Activated CD4-positive, alpha-beta T cell treated with anti-CD3 and anti-CD28 coated beads for 4 hours (primary cell): ENCODE results near the gene TMEM87B.

Source experiments
- DNase-seq, 2 donors: peaks; one replicate each; pipeline ENCODE4 v3.0.0-alpha.2; 2020

The TMEM87B gene

DNA sequence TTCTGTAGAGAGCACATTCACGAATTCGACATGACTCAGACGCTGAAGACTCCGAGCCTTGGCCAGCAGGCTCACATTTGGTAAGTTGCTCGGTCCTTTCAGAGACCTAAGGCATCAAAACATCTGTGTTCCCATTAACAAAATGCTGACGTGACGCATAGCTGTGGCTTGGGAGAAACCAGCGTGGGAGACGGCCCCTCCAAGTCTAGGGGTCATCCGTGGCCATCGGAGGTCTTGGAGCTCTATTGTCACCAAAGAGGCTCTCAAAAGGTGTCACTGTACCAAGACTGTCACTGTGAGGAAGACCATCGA lies 98.1 kb downstream of the TMEM87B start:
- no peak for DNase-seq

DNA sequence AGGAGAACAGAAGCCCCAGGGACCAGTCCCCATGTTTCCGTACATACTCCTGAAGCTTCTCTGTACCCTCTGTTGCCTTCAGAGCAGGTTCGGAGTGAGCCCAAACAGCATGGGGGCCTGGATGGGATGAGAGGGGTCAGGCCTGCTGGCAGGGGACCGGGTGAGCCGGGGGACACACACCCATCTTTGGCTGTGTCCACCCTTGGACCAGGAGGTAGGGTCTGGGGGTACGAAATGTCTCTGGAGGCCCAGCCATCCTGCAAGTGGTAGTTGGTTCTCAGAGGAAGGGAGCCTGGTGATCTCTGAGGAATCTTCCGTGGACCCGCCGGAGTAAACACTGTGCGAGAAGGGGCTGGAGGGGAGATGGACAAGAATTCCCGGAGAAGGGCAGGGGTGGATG lies 98.4 kb downstream of the TMEM87B start:
- no peak for DNase-seq

DNA sequence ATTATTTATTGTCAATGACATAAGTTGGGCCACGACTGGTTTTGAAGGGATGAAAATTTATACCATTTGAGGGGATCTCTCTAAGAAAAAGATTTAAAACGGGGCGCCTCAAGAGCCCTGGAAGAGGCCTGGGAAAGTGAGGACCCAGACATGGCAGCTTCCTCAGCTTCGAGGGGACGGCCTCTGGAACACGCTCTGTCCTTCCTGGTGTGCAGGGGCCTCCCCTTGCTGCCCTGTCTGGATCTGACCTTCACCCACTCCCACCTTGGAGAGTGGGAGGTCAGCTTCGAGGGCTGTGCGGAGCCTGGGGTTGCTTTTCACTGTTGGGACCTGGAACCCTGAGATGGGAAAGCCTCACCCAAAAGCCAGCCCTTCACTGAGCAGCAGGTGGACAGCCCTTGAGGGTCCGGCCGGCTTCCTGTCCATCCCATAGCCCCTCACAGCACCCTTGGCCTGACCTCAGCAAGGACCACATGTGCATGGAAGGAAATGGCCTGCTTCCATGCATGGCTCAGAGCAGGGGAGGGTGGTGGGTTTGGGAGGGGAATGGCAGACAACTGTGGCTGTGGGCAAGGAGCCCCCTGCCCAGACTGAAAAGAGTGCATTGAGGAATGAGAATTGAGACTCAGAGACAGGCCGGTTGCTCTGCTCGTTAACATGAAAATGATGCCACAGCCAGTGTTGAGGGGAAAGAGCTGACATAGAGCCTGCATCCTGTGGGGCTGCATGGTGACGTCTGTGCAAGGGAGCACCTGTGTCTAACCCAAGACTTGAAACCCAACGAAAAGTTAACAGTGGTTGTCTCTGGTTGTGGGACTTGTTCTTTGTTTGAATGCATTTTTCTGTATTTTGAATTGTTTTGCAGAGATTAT lies 99.4 kb downstream of the TMEM87B start:
- DNase-seq, result peak in 1 of 2 donors; percentile 32

DNA sequence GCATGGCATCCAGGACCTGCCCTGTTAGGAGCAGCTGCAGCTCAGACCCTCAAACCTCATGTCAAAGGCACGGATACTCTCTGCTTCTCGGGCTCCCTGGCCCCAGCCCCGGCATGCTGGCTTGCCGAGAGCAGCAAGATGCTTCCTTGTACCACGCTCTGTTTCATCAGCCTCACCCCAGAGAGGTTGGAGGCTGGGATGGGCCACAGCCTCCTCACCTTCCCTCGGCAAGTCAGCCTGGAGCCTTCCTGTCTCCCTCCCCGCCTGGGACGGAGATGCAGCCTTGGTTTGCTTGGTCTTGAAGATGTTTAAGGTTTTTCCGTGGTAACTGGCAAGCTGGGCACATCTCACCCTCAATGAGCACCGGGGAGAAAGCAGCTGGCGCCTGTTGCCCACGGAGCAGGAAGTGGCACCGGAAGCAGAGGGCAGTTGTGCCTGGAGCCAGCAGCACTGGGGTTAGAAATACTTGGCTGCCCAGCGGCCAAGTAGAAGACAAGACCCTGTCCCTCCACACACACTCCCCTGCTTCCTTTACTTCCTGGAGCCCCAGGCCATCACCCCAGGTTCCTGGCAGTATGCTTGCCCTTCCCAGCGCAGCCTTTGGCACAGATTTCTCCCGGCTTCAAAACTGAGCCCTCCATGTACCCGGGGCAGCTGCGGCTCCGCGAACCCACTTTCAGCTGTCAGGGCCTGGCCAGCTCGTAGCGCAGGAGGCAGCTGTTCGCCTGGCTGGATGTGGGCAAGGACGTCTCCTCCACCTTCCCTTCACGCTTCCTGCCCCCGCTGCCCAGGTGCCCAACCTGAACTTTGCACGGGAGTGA lies 100.5 kb downstream of the TMEM87B start:
- peak; percentile 26 to 34 for DNase-seq

DNA sequence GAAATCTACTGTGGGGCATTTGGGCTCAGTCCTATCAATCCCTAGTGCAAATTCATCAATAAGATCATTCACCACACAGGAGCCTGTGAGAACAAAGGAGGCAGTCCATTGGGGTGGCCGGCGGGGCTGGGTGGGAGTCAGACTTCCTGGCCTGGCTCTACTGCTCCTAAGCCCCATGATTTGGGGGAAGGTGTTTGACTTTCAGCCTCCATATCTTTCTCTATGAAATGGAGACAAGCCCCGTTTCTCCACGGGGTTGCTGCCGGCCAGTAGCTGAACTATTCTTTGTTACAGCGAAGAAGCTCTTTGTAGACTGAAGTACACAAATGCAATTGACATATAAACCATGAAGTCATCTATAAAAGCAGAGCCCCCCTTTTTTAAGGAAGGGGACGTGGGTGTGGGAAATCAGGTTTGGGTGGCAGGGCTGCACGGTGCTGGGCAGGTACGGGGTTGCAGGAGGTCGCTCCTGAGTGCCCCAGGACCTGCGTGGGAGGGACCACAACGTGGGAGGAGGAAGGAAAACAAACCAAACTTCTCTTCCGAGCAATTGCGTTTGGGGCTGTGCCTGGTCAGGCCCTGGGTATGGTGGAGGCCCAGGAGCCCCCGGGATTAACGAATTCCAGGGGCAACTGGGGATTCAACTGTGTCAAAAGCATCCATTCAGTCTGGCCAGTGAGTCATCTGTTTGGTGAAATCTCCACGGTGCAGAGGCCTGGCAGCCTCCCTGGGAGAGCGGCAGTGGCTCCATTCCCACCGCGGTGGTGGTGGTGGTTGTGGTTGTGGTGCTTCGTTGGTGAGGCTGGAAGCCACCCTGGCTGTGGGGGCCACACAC lies 101.3 kb downstream of the TMEM87B start:
- peak; percentile 34 to 50 for DNase-seq

DNA sequence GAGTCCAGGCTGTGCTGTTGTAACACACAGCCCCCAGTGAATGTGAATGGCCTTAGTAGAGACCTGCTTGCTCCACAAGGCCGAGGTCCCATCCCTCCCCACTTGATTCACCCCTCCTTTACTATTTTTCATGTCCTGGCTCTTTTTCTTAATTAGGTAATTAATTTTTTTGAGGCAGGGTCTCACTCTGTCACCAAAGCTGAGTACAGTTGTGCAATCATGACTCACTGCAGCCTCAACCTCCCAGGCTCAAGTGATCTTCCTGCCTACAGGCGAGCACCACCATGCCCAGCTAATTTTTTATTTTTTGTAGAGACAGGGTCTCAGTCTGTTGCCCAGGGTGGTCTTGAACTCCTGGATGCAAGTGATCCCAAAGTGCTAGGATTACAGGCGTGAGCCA lies 102.4 kb downstream of the TMEM87B start:
- no peak for DNase-seq

DNA sequence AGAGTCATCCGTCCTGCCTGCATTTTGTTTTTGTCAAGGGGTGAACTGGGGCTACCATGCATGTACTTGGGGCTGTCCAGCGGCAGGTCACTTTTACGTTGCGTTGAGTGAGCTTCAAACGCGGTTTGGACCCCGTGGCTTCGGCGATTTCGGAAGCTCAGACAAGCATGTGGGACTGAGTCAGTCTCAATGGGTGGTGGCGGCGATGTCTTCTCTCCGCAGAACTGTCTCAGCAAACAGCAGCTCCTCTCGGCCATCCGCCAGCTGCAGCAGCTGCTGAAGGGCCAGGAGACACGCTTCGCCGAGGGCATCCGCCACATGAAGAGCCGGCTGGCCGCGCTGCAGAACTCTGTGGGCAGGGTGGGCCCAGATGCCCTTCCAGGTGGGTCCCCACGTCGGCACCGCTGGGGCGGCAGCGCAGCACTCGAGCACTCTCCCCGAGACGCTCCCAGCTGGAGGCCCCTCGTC lies 104.4 kb downstream of the TMEM87B start:
- DNase-seq, result no peak

DNA sequence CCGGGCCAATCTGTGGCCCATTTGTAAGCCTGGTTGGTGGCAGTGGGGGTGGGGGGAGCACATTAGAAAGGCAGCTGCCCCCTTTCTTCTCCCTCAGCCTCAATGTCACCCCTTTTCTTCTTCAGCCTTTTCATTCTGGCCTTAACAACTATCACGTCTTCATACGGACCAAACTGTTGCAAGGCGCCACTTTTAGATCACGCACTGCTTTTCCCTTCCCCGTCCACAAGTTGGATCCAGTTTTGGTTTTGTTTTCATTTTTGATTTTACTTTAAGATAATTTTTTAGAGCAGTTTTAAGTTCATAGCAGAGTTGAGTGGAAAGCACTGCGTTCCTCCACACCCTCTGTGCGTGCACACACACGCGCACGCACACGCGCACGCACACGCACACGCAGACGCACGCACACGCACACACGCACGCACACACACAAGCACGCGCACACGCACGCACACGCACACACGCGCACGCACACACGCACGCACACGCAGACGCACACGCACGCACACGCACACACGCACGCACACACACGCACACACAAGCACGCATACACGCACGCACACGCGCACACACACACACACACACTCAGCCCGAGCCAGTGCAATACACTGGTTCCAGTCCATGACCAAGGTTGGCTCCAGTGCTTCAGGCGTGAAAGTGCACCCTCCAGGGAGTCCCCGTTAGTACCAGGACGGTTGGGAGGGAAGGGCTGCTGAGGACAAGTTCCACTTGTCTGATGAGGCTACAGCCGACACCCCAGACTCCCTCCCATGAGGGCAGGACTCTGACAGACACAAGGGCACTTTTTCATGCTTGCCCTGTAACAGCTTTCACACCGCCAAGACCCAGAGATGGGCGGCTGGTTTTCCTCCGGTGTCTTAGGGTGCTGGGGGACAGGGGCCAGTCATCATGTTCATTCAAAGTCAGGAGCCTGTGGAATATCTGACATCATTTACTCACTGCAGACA lies 105.5 kb downstream of the TMEM87B start:
- no peak for DNase-seq

DNA sequence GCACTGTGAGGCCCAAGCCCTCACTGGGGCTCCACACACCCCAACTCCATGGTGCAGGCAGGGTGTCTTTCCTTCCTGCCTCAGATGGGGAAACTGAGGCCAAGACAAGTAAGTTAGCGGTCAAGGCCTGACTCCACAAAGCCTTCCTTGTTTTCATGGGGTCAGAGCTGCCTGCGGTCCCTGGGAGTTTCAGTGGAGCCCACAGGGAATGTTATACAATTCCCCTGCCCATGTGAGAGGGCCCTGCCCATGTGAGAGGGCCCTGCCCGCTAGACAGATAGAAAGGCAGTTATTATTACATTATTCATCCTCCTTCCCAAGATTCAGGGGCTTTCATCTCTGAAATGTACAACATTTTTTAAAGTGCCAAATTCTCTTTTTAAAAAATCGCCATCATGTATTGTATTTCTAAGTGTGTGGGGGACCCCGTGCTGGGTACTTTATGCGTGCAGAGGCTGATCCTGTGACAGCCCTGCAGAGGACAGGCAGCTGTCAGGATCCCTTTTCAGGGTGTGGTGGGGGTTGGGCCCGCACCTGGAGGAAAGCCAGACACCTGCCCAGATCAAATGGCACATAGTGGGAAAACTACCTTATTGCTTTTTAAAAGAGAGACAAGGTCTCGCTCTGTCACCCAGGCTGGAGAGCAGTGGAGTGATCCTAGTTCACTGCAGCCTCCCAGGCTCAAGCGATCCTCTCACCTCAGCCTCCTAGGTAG lies 106.5 kb downstream of the TMEM87B start:
- DNase-seq, result no peak

DNA sequence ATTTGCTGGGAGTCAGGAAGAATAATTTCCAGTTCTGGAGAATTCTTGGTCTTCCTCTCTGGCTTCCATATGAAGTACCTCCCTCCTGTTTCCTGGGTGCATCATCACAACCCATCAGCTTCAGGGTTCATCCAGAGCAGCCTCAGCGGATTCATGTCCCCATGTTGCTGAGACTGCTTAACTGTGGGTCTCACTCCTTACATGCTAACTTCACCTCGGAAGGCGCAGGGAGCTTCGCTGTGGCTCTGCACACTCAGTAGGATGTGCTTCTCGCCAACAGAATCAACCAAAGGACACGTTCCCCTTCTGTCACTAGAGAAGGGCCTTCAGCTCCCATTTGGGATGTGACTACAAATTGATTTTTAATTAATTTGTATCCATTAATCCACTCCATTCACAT lies 107.3 kb downstream of the TMEM87B start:
- no peak for DNase-seq

DNA sequence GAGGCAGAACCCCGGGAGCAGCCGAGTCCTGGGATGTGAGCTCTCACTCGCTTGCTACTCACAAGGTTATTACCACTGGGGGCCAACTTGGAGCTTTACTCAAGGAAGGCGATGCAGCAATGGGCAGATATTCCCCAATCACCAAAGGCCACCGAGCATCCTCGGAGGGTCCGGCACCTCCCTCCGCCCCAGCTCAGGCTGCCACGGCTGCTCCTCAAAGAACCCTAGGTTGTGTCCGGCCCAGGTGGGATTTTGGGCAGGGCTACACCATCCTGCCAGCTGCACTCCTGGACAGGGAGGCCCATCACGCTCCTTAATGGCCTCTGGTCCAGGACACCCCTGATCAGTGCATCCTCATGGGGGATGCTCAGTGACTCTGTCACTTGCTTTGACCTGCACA lies 107.9 kb downstream of the TMEM87B start:
- no peak for DNase-seq

DNA sequence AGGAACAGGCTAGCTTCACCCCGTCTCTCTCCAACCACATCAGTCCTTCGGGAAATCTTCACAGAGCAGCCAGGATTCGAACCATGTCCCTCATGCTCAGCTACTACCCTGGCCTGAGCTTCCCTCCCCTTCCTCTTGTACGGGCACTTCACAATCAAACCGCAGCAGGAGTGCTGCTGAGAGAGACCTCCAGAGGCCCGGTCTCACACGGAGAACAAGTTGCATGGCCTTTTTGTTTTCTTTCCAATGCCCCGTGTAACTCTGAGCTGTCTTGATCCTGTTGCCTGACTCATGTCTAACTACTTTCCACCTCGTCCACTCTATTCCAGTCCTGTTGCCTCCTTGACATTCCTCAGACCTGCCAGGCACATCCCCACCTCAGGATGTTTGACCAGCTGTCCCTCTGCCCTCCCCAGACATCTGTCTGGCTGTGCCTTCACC lies 108.5 kb downstream of the TMEM87B start:
- no peak for DNase-seq

DNA sequence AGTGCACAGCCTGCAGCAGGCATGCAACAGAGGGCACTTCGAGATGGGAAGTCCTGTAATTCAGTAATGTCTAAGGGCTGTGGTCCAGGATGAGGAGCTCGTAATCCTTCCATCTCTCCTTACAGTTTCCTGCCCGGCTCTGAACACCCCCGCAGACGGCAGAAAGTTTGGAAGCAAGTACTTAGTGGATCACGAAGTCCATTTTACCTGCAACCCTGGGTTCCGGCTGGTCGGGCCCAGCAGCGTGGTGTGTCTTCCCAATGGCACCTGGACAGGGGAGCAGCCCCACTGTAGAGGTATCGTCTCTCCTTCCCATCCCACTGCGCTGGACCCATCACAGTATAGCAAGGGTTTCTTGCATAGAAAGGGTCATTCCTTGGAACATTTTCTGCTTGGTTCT lies 109.8 kb downstream of the TMEM87B start:
- no peak for DNase-seq

DNA sequence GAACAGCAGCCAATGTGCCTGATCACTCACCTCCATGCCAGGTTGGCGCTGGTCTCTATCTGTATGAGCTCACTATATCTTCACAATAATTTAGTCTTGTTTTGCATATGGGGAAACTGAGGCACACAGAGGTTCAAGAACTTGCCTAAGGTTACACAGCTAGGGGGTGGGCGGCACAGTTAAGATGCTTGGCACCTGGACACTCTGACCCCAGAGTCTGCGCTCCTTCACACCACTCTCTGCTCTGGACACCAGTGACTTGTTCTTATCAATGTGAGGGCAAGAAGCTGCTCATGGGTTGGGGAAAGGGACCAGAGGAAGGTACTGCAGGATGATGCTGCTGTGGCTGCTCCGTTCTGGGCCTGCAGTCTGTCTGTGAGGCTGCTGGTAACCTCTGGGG lies 110.2 kb downstream of the TMEM87B start:
- DNase-seq, result no peak

DNA sequence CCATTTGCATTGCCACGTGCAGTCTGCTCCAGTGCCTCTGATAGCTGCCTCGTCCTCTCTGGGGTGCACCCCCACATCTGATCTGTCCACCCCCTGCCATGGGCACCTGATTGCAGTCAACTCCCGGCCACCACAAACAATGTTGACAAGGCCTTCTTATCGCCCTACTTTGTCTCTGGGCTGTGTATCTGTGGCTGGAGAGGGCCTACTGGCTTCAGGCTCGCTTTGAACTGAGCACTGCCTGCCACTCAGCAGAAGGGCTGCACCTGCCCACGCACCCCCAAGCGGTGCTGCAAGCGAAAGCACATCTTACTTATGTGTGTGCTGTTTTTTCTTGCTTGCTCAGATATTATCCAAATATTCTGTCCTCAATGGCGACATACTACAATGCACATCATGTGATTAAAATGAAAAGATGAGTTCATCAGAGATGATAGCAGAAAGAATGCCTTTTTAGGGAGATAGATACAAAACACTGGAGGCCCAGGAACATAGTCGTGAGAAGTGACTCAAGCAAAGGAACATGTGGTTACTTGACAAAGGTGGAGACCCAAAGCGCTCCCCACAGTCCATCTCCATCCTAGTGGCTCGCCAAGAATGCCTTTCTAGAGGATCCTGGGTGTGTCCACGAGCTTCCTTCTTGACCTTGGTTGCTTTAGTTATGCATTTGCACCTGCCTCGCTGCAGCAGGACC lies 111.9 kb downstream of the TMEM87B start:
- peak; percentile 19 to 37 for DNase-seq

DNA sequence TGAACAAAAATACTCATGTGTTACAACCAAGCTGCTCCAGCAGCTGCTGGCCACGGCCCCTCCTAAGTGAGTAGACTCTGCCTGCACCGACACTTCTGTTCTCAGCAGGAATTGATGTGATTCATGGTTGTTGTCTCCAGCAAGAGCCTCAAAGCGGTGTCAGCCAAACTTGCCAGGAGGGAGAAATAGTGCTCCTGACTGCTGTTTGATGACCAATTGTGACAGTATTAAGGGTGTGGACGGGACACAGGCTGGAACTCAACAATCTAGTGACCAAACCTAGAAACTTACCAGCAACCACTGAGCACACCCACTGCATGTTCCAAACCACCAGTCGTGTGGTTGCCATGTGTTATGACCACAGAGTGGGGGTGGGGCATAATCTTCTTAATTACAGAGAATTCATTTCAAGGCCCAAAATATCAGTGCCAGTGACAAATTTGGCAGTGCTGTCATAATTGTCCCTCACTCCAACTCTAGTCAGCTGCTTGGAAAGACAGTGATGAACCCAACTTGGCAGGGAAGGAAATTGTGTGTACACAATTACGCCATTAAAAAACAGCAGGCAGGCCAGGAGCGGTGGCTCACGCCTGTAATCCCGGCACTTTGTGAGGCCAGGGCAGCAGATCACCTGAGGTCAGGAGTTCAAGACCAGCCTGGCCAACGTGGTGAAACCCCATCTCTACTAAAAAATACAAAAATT lies 113.5 kb downstream of the TMEM87B start:
- DNase-seq, result no peak
